Measurements from ENCODE around the gene FHIT. TPM values are rescaled to one million over a fixed set of nuclear protein-coding genes. Genes with fewer than 3 reads are reported as not detected.
A peak's percentile ranks its signal among the peaks of the same experiment; 100 is the strongest.

The FHIT gene
- total RNA-seq, 2 donors from 2014 or later = 10.4 to 15.8 TPM

DNA sequence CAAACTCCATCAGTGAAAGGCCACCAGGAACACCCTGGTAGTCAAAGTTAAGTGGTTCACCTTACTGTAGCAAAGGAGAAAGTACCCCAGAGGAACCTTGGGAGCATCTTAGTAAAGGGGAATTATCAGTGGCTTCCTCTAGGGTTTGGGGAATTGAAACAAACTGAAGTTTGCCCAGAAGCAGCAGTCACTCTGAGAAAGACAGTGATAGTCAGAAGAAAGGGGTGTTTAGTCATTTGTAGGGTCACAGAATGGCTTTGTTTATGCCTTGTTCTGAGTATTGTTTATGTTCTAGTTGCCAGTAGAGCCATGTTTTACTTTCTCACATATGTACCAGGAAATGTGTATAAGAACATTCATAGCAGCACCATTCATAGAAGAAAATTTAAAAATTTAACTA is 93.8 kb downstream of the FHIT start:
- Histone ChIP-seq H3K36me3 (replicated peaks in 1 of 2; ENCODE audit: insufficient read depth in 1 of 2, low read depth in 2 of 2) (no peaks in the 10 kb centered on the region), H3K27ac (no peak overlapping the region), H3K9me3 (no peaks in the 10 kb centered on the region), H3K27me3 (no peaks in the 10 kb centered on the region), H3K4me1 (peaks cover 25% of the 10 kb centered on the region), H3K4me3 (no peak overlapping the region)
- no peak for ATAC-seq
- no peak for DNase-seq
- no peak for TF ChIP-seq POLR2A (IDR thresholded peaks at IDR 0.05)
- TF ChIP-seq, protein P1, sequence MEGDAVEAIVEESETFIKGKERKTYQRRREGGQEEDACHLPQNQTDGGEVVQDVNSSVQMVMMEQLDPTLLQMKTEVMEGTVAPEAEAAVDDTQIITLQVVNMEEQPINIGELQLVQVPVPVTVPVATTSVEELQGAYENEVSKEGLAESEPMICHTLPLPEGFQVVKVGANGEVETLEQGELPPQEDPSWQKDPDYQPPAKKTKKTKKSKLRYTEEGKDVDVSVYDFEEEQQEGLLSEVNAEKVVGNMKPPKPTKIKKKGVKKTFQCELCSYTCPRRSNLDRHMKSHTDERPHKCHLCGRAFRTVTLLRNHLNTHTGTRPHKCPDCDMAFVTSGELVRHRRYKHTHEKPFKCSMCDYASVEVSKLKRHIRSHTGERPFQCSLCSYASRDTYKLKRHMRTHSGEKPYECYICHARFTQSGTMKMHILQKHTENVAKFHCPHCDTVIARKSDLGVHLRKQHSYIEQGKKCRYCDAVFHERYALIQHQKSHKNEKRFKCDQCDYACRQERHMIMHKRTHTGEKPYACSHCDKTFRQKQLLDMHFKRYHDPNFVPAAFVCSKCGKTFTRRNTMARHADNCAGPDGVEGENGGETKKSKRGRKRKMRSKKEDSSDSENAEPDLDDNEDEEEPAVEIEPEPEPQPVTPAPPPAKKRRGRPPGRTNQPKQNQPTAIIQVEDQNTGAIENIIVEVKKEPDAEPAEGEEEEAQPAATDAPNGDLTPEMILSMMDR (IDR thresholded peaks at IDR 0.05) = no peak
- intact Hi-C loops (cut with DNase I) = no loop called here

DNA sequence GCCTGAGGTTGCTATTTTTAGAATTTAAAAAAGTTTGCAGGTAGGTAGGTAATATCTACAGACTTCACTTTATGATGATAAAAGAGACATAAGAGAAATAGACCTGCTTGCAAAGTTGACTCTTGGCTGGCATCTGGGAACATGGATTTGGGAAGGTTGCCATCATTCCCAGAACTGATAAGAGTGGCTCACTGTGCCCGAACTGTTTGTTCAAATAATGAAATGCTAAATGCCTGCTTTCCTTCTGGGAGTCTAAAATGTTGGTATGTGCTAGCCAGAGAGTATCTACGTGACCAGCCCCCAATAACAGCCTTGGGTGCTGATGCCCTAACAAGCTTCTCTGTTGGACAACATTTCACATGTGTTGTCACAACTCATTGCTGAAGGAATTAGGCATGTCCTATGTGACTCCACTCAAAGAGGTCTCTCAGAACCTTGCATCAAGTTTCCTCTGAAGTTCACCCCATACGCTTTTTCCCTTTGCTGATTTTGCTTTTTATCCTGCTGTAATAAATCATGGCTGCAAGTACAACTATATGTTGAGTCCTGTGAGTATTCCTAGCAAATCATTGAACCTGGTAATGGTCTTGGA is 95.5 kb downstream of the FHIT start:
- Histone ChIP-seq H3K9me3 (no peaks in the 10 kb centered on the region), H3K27me3 (no peaks in the 10 kb centered on the region), H3K27ac (peak overlapping the region; percentile 26 to 65 (median 62)), H3K36me3 (replicated peaks in 1 of 2; ENCODE audit: insufficient read depth in 1 of 2, low read depth in 2 of 2) (no peaks in the 10 kb centered on the region), H3K4me3 (no peak overlapping the region), H3K4me1 (peaks cover 25% of the 10 kb centered on the region)
- DNase-seq (peak; percentile 63 to 79 (median 71)), ATAC-seq (peak; percentile 82)
- TF ChIP-seq, protein P1 (IDR thresholded peaks at IDR 0.05) = no peak
- no peak for TF ChIP-seq POLR2A (IDR thresholded peaks at IDR 0.05)
- intact Hi-C loops (cut with DNase I) = no loop called here
- 7 to 28% methylated on average over 3 of the region's 3 CpGs for WGBS, 2 donors

- Histone ChIP-seq H3K4me3 (no peak overlapping the region), H3K27me3 (no peaks in the 10 kb centered on the region), H3K4me1 (peaks cover 25% of the 10 kb centered on the region), H3K9me3 (no peaks in the 10 kb centered on the region), H3K27ac (peak overlapping the region in 2 of 4 donors; percentile 11 to 65), H3K36me3 (replicated peaks in 1 of 2; ENCODE audit: insufficient read depth in 1 of 2, low read depth in 2 of 2) (no peaks in the 10 kb centered on the region)
- TF ChIP-seq, protein P1 (IDR thresholded peaks at IDR 0.05) = no peak
- TF ChIP-seq POLR2A (IDR thresholded peaks at IDR 0.05) = no peak
- no peak for DNase-seq
- no peak for ATAC-seq
- WGBS, 2 donors = 61 to 62% methylated on average over 7 of the region's 7 CpGs
- intact Hi-C loops (cut with DNase I) = no loop called here
Observed at GRCh38 chr3:61154457-61155198, 96.6 kb downstream of the FHIT start.

DNA sequence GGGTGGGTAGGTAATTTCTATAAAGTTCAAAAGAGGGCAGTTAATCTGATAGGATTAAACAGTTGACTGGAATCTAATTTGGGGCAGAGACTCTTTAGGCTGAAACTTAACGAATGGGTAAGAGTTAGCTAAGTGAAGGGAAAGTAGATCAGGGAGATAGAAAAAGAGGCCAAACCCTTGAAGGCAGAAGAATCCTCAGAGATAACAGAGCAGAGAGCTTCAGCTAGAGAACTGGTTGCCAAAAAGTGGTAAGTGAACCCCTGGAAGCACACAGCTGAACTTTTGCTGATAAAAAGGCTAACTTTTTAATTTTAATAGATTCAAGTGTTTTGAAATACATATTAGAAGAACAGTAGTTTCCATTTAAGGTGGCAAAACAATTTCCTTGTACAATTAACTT is 99.2 kb downstream of the FHIT start:
- intact Hi-C loops (cut with DNase I) = no loop called here
- H3K9me3 ChIP-seq = no peaks in the 10 kb centered on the region
- no peak for TF ChIP-seq POLR2A (IDR thresholded peaks at IDR 0.05)
- TF ChIP-seq, protein P1 (IDR thresholded peaks at IDR 0.05) = no peak
- H3K4me1 ChIP-seq = peaks cover 25% of the 10 kb centered on the region
- no peaks in the 10 kb centered on the region for H3K27me3 ChIP-seq
- H3K4me3 ChIP-seq = no peak overlapping the region
- H3K27ac ChIP-seq = no peak overlapping the region
- ATAC-seq = no peak
- no peak for DNase-seq
- H3K36me3 ChIP-seq (replicated peaks in 1 of 2; ENCODE audit: insufficient read depth in 1 of 2, low read depth in 2 of 2) = no peaks in the 10 kb centered on the region
- 90 to 95% methylated on average over 1 of the region's 1 CpG for WGBS, 2 donors

DNA sequence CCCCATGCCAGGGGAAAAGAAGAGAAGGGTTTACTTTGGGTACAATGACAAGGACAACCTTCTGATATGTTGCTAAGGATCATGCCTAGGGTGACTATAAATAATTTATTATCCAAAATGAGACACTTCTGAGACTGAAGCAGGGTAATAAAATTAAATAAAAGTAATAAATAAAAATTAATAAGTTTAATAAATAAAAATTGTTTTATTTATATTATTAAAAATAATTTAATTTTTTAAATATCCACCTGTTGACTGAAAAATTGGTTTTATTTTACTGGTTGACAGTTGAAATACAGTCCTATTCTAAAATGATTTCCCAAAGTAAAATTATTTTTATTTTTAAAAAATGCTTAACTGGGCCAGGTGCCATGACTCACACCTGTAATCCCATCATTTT is 102.0 kb downstream of the FHIT start:
- DNase-seq (no peak), ATAC-seq (no peak)
- H3K4me3 ChIP-seq = no peak overlapping the region
- intact Hi-C loops (cut with DNase I) = no loop called here
- TF ChIP-seq, protein P1 (IDR thresholded peaks at IDR 0.05) = no peak
- no peak for TF ChIP-seq POLR2A (IDR thresholded peaks at IDR 0.05)
- no peaks in the 10 kb centered on the region for H3K9me3 ChIP-seq
- H3K27me3 ChIP-seq = no peaks in the 10 kb centered on the region
- H3K36me3 ChIP-seq (replicated peaks in 1 of 2; ENCODE audit: insufficient read depth in 1 of 2, low read depth in 2 of 2) = no peaks in the 10 kb centered on the region
- no peak overlapping the region for H3K27ac ChIP-seq
- H3K4me1 ChIP-seq = no peaks in the 10 kb centered on the region
